Melanocyte of skin (primary cell): ENCODE data around the gene SNX25. TPM values are rescaled to one million over a fixed set of nuclear protein-coding genes. Genes with fewer than 3 reads are reported as not detected.

Source experiments
- total RNA-seq, 2 donors: library from RNA; depleted of rRNA; stranded (reverse); fragments of >200 nt; gene quantifications; 2 replicates each; pipeline ENCODE4 v1.2.3, GENCODE V29; 2012

The SNX25 gene
- total RNA-seq = 10 to 100 TPM; 55.4 to 74.3 TPM

GRCh38 chr4:185209031-185209851, at the start of gene SNX25:
Gene SNX25 (plus strand): TSS chr4:185209598. CDS start chr4:185209827, 229 bp downstream.

GRCh38 chr4:185203486-185204237, 5.7 kb upstream of the SNX25 start, which contains the start of gene CFAP97:
Gene CFAP97 (minus strand): TSS chr4:185204000. CDS start chr4:185191196, 12,804 bp downstream.

GRCh38 chr4:185395238-185395955, 186.0 kb downstream of the SNX25 start, which contains the start of gene LRP2BP:
Gene LRP2BP (minus strand): TSS chr4:185395924. CDS start chr4:185378186, 17,738 bp downstream.

GRCh38 chr4:185396724-185397385, 187.5 kb downstream of the SNX25 start, which contains the start of gene ANKRD37:
Gene ANKRD37 (plus strand): TSS chr4:185396841. CDS start chr4:185396924, 83 bp downstream.

Other genes starting within 250 kb of the SNX25 start
- gene HELT, start 191.1 kb upstream of the SNX25 start, total RNA-seq = not detected
- gene SLC25A4, start 66.3 kb upstream of the SNX25 start, total RNA-seq = 10 to 100 TPM; 27.6 to 35.8 TPM
- 10 to 100 TPM; 45.1 to 49.0 TPM for gene CFAP97, start 5.6 kb upstream of the SNX25 start, total RNA-seq
- gene LRP2BP, start 186.3 kb downstream of the SNX25 start, total RNA-seq = 1 to 10 TPM in 1 of 2 donors, under 1 TPM in 1; 1.00 to 1.0 TPM
- gene ANKRD37, start 187.2 kb downstream of the SNX25 start, total RNA-seq = 10 to 100 TPM; 11.3 to 13.1 TPM
- 10 to 100 TPM; 41.0 to 42.7 TPM for gene UFSP2, start 216.4 kb downstream of the SNX25 start, total RNA-seq